ENCODE data around the gene HOXD10.

The HOXD10 gene

DNA sequence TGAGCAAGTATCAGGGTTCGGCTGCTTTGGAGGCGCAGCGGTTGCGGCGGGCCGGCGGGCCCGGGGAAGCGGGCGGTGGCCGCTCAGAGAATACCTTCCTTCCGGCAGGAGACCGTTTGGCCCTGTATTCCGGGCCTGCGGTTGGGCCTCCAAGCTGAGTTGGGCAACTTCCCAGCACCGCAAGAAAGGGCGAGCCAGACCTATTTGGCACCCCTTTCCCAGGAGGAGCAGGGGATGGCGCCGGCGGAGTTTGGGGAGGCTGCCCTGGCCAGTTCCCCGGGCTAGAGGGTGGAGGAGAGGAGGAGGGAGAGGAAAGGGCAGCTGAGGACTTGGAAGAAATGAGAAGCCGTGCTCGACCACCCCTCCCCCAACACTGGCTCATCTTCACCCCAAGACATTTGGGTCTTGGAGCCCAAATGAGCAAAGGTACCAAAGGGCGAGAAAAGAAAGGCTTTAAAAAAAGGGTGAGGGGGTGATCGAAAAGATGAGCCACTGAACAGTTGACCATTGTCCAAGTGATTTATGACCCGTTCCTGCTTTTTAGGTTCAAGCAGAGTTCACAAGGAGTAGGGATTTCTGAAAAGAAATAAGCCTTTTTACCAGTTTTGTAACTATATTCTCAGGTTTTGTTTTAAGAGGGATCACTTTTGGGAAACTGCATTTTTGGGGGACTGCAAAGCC lies 48.9 kb downstream of the HOXD10 start:
- no peak for DNase-seq

DNA sequence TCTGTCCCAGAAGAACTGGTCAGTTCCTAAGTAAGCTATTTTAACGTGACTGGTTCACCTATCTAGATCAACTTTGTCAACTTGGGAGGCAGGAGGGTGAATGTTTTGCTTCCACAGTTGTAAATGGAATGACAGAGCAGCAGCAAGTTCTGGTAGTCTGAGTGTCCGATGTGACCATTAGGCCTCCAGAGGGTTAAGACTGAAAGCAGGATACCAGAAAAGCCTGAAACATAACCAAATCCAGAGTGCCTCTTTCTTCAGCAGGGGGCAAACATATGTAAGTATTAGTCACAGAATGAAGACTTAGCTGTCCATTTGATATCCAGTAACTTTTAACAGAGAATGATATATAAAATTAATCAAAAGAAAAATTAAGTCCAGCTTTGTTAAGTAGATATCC lies 49.7 kb downstream of the HOXD10 start:
- DNase-seq, result no peak

DNA sequence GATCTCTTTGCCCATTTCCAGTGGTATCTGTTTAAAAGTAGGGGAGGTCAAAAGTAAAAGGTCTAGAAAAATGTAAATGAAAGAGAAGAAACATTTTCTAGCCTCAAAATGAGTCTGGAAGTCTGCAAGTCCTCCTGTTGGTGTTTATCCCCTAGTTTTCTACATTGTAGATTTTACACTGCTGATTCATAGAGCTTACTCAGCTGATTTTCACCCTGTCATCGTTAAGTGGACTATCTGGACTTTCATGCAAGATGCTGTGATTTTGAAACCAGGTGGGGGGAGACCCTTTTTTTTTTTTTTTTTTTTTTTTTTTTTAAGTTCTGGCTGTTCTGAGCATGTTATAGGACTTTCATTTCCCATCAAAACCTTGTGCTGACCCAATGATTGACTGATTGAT lies 50.8 kb downstream of the HOXD10 start:
- no peak for DNase-seq

DNA sequence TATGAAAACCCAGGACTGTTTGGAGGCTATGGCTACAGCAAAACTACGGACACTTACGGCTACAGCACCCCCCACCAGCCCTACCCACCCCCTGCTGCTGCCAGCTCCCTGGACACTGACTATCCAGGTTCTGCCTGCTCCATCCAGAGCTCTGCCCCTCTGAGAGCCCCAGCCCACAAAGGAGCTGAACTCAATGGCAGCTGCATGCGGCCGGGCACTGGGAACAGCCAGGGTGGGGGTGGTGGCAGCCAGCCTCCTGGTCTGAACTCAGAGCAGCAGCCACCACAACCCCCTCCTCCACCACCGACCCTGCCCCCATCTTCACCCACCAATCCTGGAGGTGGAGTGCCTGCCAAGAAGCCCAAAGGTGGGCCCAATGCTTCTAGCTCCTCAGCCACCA lies 52.6 kb downstream of the HOXD10 start:
- DNase-seq, result no peak
